Limb (tissue), 2 donors: ENCODE data around the gene OR5V1.
"Not testable (repeated sequence)": the region's sequence is repeated elsewhere in the genome, so short reads cannot be mapped to it uniquely, and the experiment has no call there.

Source experiments
- DNase-seq, 2 donors: peaks; one replicate each; pipeline ENCODE4 v3.0.0-alpha.2; 2016; ENCODE audit errors: extremely low spot score in 2 of 2

Gene OR5V1

GRCh38 chr6:29368765-29369164 lies at the start of gene OR5V1:
TSS of gene OR5V1 (minus strand) at chr6:29368865. CDS start at chr6:29356195, 12,670 bp downstream.
- DNase-seq: no peak

- no peak for DNase-seq
Observed at GRCh38 chr6:29414588-29414987, 45.9 kb upstream of the OR5V1 start, which contains the start of gene OR12D1. TSS of gene OR12D1 (plus strand) at chr6:29414928.

DNA sequence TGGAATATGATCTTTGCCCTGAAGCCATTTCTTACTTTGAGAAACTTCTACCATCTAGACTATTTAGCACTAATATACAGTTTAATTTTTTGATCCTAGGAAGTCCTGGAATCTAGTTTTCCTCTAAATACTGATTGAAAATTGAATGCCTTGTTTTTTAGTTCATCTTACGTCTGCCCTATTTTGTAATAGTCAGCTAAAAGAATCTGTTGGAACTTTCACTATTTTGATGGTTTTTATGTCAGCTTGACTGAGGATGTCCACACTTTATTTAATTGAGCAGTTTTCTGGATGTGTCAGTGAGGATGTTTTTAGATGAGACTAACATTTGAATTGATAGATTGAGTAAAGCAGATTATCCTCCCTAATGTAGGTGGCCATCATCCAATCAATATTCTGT lies 35.1 kb upstream of the OR5V1 start:
- no peak for DNase-seq

DNA sequence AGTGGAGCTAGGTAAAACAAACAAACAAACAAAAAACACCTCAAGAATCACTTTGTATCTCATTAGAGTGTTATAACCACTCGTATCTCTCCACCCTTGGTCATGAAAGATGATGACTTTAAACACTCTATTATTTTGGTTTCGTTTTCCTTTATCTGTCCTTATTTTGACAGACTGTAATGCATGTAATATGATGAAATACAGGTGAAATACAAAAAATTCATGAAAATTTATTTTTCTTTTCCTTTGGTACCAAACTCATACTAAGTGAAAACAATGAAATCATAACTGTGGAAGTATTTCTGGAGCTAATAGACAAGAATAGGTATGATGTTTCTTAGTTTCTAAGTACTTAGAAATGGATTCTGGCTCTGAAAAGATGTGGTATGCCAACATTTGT lies 30.9 kb upstream of the OR5V1 start:
- no peak for DNase-seq

GRCh38 chr6:29395331-29395730 lies 26.7 kb upstream of the OR5V1 start, which contains the start of gene OR12D2:
TSS of gene OR12D2 (plus strand) at chr6:29395631. CDS start at chr6:29396700, 1,069 bp downstream.
- no peak for DNase-seq

GRCh38 chr6:29388533-29388932 lies 19.9 kb upstream of the OR5V1 start:
- no peak for DNase-seq

DNA sequence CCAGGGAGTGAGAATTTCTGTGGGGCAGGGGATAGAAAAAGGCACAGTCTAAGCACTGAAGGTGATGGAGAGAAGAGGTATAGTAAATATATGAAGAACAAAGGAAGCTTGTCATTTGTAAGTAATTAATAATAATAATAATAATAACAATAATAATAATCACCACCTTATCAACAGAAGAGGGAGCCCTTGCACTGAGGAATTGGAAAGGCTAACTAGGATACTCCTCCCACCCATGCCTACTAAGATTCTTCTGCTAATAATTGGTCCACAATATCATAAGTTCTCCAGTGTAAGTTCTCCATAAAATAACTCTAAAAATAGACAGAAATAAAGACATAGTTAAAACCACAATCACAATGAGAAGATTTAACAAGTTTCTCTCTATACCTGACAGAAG lies 7.3 kb upstream of the OR5V1 start:
- no peak for DNase-seq

GRCh38 chr6:29375191-29375590 lies 6.5 kb upstream of the OR5V1 start, which contains the start of gene OR12D3:
TSS of gene OR12D3 (minus strand) at chr6:29375291. CDS start at chr6:29375287, 4 bp downstream.
- DNase-seq: no peak

DNA sequence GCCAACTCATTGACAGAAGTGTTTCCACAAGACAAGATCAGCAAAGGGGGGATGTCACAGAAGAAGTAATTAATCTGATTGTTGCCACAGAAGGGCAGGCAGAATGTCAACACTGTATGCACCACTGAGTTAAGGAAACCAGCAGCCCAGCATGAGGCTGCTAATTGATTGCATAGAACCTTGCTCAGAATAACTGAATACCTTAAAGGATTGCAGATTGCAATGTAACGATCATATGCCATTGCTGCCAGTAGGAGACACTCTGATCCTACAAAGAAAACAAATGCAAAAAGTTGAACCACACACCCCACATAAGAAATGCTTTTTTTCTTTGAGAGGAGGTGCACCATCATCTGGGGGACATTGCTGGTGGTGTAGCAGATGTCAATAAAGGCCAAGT lies 13.1 kb downstream of the OR5V1 start:
- DNase-seq: no peak

DNA sequence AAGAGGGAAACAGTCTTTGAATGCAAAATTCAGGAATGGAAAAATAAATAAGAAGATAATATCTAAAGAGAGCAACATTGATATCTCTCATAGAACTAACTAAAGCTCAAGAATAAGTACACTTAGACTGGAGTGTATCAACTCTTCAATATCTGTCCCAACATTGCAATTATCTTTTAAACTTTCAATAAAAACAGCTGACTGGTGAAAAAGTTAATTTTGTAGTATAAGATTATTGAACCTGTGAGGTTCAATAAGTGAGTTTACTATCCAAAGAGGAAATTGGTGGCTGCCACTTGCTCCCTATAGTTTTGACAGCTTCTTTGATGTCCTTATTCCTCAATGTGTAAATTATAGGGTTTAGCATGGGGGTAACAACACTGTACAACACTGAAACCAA lies 13.7 kb downstream of the OR5V1 start:
- no peak for DNase-seq

GRCh38 chr6:29349348-29349747 lies 19.3 kb downstream of the OR5V1 start:
- DNase-seq: not testable (repeated sequence)

DNA sequence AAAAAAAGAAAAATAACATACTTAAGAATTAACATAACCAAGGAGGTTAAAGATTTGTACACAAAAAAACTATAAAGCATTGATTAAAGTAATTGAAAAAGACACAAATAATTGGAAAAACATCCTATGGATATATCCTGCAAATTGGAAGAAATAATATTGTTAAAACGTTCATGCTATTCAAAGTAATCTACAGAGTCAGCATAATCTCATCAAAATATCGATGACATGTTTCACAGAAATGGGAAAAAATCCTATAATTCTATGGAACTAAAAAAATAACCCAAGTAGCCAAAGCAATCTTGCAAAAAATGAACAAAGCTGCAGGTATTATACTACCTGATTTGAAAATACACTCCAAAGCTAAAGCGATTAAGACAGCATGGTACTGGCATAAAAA lies 23.3 kb downstream of the OR5V1 start:
- DNase-seq: no peak

DNA sequence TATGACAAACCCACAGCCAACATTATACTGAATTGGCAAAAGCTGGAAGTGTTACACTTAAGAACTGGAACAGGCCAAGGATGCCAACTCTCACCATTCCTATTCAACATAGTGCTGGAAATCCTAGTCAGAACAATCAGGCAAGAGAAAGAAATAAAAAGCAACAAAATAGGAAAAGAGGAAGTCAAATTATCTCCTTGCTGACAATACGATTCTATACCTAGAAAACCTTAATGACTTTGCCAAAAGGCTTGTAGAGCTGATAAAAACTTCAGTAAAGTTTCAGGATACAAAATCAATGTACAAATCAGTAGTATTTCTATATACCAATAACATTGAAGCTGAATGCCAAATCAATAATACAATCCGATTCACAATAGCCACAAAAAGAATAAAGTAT lies 32.4 kb downstream of the OR5V1 start:
- no peak for DNase-seq

GRCh38 chr6:29332676-29333075 lies 36.0 kb downstream of the OR5V1 start:
- DNase-seq: no peak

DNA sequence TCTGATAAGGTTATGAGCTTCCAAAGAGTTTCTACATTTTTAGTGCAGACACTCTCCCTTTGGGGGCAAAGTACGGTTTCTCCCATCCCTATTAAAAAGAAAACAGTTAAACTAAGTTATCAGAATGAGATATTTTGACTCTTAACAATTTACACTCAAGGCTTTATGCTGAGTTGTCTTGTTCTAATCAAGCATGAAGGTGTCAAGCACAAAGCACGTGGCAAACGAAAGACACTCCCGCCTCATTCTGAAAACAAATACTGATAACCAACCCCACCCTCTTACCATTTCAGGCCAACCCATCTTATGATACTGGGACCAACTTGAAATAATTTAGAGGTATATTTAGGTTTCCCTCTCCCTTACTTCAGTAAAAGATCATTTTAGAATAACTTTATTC lies 42.9 kb downstream of the OR5V1 start:
- DNase-seq: no peak

GRCh38 chr6:29323332-29323731 lies 45.3 kb downstream of the OR5V1 start:
- DNase-seq: not testable (repeated sequence)

DNA sequence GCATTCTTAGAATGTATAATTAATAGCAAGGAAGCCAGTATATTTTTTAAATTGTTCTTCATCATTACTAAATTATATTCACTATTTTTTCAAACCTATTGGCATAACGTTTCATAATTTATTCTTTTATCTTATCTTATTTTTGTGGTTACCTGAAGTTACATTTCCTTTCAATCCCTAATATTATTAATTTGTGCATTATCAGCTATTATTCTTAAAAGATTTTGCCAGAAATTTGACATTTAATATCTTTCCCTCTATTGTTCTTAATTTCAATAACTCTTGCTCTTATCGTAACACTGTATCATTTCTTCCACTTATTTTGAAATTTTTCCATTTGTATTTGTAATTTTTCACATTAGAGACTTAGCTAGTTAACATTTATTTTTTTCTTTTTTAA lies 48.7 kb downstream of the OR5V1 start:
- DNase-seq: no peak
